ENCODE data around the gene SLC2A9.

DNA sequence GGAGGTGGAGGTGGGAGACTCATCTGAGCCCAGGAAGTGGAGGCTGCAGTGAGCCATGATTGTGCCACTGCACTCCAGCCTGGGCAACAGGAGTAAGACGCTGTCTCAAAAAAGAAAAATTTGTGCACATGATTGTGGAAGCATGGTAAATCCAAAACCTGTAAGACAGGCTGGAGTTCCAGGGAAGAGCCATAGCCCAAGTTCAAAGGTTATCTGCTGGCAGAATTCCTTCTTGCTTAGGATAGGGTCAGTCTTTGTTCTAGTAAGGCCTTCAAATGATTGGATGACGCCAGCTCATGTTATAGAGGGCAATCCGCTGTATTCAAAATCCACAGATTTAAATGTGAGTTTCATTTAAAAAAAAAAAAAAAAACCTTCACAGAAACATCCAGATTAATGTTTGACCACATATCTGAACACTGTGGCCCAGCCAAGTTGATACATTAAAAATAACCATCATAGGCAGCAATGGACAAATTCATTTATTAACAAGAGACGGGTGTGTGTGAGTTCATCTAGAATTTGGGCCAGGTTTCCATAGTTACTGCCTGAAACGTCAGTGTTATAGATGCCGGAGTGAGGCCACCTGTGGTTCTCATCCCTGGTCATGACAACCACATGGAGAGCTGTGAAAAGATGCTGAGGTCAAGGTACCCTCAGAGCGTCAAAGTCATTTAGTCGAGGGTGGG, 35.2 kb upstream of the SLC2A9 start:
- TF ChIP-seq, protein P1, sequence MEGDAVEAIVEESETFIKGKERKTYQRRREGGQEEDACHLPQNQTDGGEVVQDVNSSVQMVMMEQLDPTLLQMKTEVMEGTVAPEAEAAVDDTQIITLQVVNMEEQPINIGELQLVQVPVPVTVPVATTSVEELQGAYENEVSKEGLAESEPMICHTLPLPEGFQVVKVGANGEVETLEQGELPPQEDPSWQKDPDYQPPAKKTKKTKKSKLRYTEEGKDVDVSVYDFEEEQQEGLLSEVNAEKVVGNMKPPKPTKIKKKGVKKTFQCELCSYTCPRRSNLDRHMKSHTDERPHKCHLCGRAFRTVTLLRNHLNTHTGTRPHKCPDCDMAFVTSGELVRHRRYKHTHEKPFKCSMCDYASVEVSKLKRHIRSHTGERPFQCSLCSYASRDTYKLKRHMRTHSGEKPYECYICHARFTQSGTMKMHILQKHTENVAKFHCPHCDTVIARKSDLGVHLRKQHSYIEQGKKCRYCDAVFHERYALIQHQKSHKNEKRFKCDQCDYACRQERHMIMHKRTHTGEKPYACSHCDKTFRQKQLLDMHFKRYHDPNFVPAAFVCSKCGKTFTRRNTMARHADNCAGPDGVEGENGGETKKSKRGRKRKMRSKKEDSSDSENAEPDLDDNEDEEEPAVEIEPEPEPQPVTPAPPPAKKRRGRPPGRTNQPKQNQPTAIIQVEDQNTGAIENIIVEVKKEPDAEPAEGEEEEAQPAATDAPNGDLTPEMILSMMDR (IDR thresholded peaks at IDR 0.05; ENCODE audit: low read length) = no peak
- TF ChIP-seq EZH2 (optimal IDR thresholded peaks at IDR 0.05; ENCODE audit: low read depth, low read length) (no peak), EZH2phosphoT487 (IDR thresholded peaks at IDR 0.05; ENCODE audit: low read length) (no peak)
